Spleen (tissue), 11 donors: ENCODE data around the gene DSE. TPM values are rescaled to one million over a fixed set of nuclear protein-coding genes. Genes with fewer than 3 reads are reported as not detected.

Experiments
- DNase-seq: peaks from one replicate; pipeline ENCODE4 v3.0.0-alpha.2; 2020
- H3K27ac ChIP-seq, 8 donors: fragments of 200-600 bp; sonication (generic) in 7 of 8; 1 replicate in 4 of 8; 2 replicates in 4 of 8; pipeline versions ENCODE4 v1.5.0 to v1.8.0; 2016 to 2021; ENCODE audit warnings: inconsistent platforms in 4 of 8, mild to moderate bottlenecking in 4 of 8, moderate library complexity in 1 of 8
- H3K27me3 ChIP-seq, 7 donors: fragments of 200-600 bp; sonication (generic) in 6 of 7; replicated peaks in 1 of 7; 1 replicate in 4 of 7; 2 replicates in 3 of 7; pipeline versions ENCODE4 v1.5.0 to v1.8.0; 2016 to 2021; ENCODE audit warnings: inconsistent platforms in 3 of 7, mild to moderate bottlenecking in 1 of 7
- H3K36me3 ChIP-seq, 6 donors: fragments of 200-600 bp; sonication (generic) in 5 of 6; 1 replicate in 4 of 6; 2 replicates in 2 of 6; pipeline versions ENCODE4 v1.5.0 to v1.8.0; 2016 to 2021; ENCODE audit warnings: inconsistent platforms in 2 of 6
- H3K4me1 ChIP-seq, 6 donors: fragments of 200-600 bp; sonication (generic) in 5 of 6; 1 replicate in 3 of 6; 2 replicates in 3 of 6; pipeline versions ENCODE4 v1.5.0 to v1.8.0; 2016 to 2021; ENCODE audit warnings: inconsistent platforms in 3 of 6
- H3K4me3 ChIP-seq, 8 donors: fragments of 200-600 bp; sonication (generic) in 7 of 8; 1 replicate in 4 of 8; 2 replicates in 4 of 8; pipeline versions ENCODE4 v1.5.0 to v1.8.0; 2016 to 2021; ENCODE audit warnings: inconsistent platforms in 4 of 8, mild to moderate bottlenecking in 4 of 8, moderate library complexity in 2 of 8
- H3K9me3 ChIP-seq, 8 donors: fragments of 200-600 bp; sonication (generic) in 7 of 8; 1 replicate in 4 of 8; 2 replicates in 4 of 8; pipeline versions ENCODE4 v1.5.0 to v1.8.0; 2016 to 2021; ENCODE audit warnings: inconsistent platforms in 4 of 8
- CTCF ChIP-seq, 11 experiments: fragments of 200-600 bp in 7 of 11; fragments of 450-650 bp in 4 of 11; sonication (generic) in 4 of 11; IDR thresholded peaks in 8 of 11; conservative IDR thresholded peaks in 3 of 11; 1 replicate in 7 of 11; 2 replicates in 4 of 11; pipeline versions ENCODE4 v1.4.0 to v1.8.0; 2016 to 2021; ENCODE audit warnings: antibody characterized with exemption in 11 of 11, inconsistent platforms in 4 of 11, mild to moderate bottlenecking in 1 of 11
- POLR2A ChIP-seq, 3 donors: fragments of 450-650 bp; IDR thresholded peaks; one replicate each; pipeline ENCODE4 v1.5.1; 2017; ENCODE audit warnings: antibody characterized with exemption in 3 of 3, mild to moderate bottlenecking in 1 of 3
- POLR2AphosphoS5 ChIP-seq, 3 donors: sonication (generic); formaldehyde crosslinking; IDR thresholded peaks; one replicate each; pipeline ENCODE4 v1.5.1; 2017; ENCODE audit warnings: antibody characterized with exemption in 3 of 3
- WGBS, 5 donors: extraction: QIAGEN DNeasy Blood & Tissue Kit in 3 of 5; methylation state at CpG; one replicate each; pipeline versions ENCODE4 v1.1.5 to v1.1.7; 2013 to 2018; 5-methylcytosine and 5-hydroxymethylcytosine counted together
- intact Hi-C: fragments of 100-400 bp; cut with DNase I; formaldehyde crosslinking; loops from one replicate; pipeline ENCODE4 v1.15.0; 2023; ENCODE audit warnings: low total_unique reads
- polyA plus RNA-seq, 3 donors: library from polyadenylated mRNA; stranded (reverse); fragments of 200-250 nt; gene quantifications; one replicate each; pipeline ENCODE4 v1.2.1, GENCODE V29; 2013
- total RNA-seq, 7 donors: library from RNA; depleted of rRNA in 3 of 7; stranded (reverse); fragments of >200 nt in 3 of 7; fragmentation: NEBNext Ultra II Directional in 4 of 7; extraction: Animal tissue kit (Norgen Biotek cat#: 25700) in 4 of 7; gene quantifications; one replicate each; pipeline versions ENCODE4 v1.1.0 to v1.2.1, GENCODE V29; 2016 to 2021
- donor health status: healthy with polysubstance abuse.
- donor health status: DM: no; HTN: no; CAD: no; lungs with moderate emphysema.
- donor health status: DM: no; HTN: no; CAD: no.
- donor health status: Bipolar disorder and iron deficiency.
- donor health status: healthy.
- donor health status: DM: no; HTN: no; CAD: no.
- donor health status: DM: yes; HTN: yes; CAD: no.

Gene DSE
- total and polyA plus RNA-seq, 10 donors: 8.2 to 82.3 (median 61.7) TPM

GRCh38 chr6:116392132-116393013 lies 21.6 kb downstream of the DSE start:
- TF ChIP-seq POLR2AphosphoS5 (IDR thresholded peaks at IDR 0.05) (peak in 1 of 3 donors; percentile 54), POLR2A (IDR thresholded peaks at IDR 0.05) (no peak), CTCF (IDR thresholded peaks at IDR 0.05 in 8 of 11, conservative IDR thresholded peaks at IDR 0.05 in 3 of 11) (no peak)
- 50 to 59% (median 59%) methylated on average over 10 of the region's 10 CpGs for WGBS, 5 donors
- no peaks in the 10 kb centered on the region for H3K36me3 ChIP-seq
- H3K9me3 ChIP-seq: no peaks in the 10 kb centered on the region
- DNase-seq: no peak
- intact Hi-C loops: no loop called here
- H3K4me3 ChIP-seq: peak overlapping the region in 1 of 8 donors; percentile 33
- no peaks in the 10 kb centered on the region for H3K27me3 ChIP-seq
- peak overlapping the region; percentile 44 to 87 (median 77) for H3K27ac ChIP-seq
- peaks cover 58 to 98% (median 84%) of the 10 kb centered on the region in 6 donors for H3K4me1 ChIP-seq

- Histone ChIP-seq H3K27me3 (no peaks in the 10 kb centered on the region), H3K36me3 (no peaks in the 10 kb centered on the region), H3K27ac (peak overlapping the region in 7 of 8 donors; percentile 66 to 87 (median 78)), H3K4me3 (no peak overlapping the region), H3K9me3 (no peaks in the 10 kb centered on the region), H3K4me1 (peaks cover 47 to 98% (median 76%) of the 10 kb centered on the region in 6 donors)
- TF ChIP-seq POLR2AphosphoS5 (IDR thresholded peaks at IDR 0.05): no peak
- TF ChIP-seq CTCF (IDR thresholded peaks at IDR 0.05 in 8 of 11, conservative IDR thresholded peaks at IDR 0.05 in 3 of 11): peak in 4 of 11 experiments; percentile 10 to 39 (median 26)
- TF ChIP-seq POLR2A (IDR thresholded peaks at IDR 0.05): no peak
- no peak for DNase-seq
- intact Hi-C loops: no loop called here
- WGBS, 5 donors: 11 to 32% (median 25%) methylated on average over 1 of the region's 1 CpG
Observed at GRCh38 chr6:116393430-116393829, 22.7 kb downstream of the DSE start.

DNA sequence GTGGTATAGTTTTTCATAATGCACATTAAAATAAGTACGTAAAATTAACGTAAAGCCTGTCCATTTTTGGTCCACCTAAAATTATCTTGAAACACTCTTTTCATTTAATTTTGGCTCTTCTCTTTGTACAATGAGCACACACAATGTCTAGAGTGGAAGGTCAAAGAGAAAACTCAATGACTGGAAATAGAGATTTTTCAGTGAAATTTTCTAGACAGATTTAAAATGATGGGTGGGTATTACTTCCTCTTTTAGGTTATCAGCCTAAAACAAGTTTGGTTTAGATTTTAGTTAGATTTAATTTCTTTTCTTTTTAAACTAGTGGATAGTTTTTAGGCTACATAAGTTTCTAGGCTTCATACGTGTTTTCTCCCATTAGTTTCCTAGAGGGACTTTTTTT lies 24.9 kb downstream of the DSE start:
- Histone ChIP-seq H3K4me3 (no peak overlapping the region), H3K27ac (peak overlapping the region in 6 of 8 donors; percentile 0 to 42 (median 26)), H3K36me3 (peaks cover 0 to 11% (median 2%) of the 10 kb centered on the region in 6 donors), H3K27me3 (no peaks in the 10 kb centered on the region), H3K4me1 (peaks cover 26 to 96% (median 58%) of the 10 kb centered on the region in 6 donors), H3K9me3 (no peaks in the 10 kb centered on the region)
- DNase-seq: no peak
- WGBS, 5 donors: 71 to 77% (median 75%) methylated on average over 3 of the region's 3 CpGs
- intact Hi-C loops: no loop called here
- TF ChIP-seq CTCF (IDR thresholded peaks at IDR 0.05 in 8 of 11, conservative IDR thresholded peaks at IDR 0.05 in 3 of 11) (no peak), POLR2A (IDR thresholded peaks at IDR 0.05) (no peak), POLR2AphosphoS5 (IDR thresholded peaks at IDR 0.05) (no peak)

GRCh38 chr6:116396441-116396840 lies 25.7 kb downstream of the DSE start:
- Histone ChIP-seq H3K27me3 (no peaks in the 10 kb centered on the region), H3K4me1 (peaks cover 18 to 96% (median 51%) of the 10 kb centered on the region in 6 donors), H3K36me3 (peaks cover 0 to 11% (median 2%) of the 10 kb centered on the region in 6 donors), H3K9me3 (no peaks in the 10 kb centered on the region), H3K27ac (peak overlapping the region in 3 of 8 donors; percentile 11 to 39 (median 31)), H3K4me3 (no peak overlapping the region)
- intact Hi-C loops: no loop called here
- TF ChIP-seq CTCF (IDR thresholded peaks at IDR 0.05 in 8 of 11, conservative IDR thresholded peaks at IDR 0.05 in 3 of 11) (no peak), POLR2A (IDR thresholded peaks at IDR 0.05) (no peak)
- DNase-seq: no peak
- WGBS, 5 donors: 76 to 91% (median 85%) methylated on average over 5 of the region's 5 CpGs
